ENCODE measurements around the gene ZNF536.

- TF ChIP-seq CTCF (IDR thresholded peaks at IDR 0.05) (no peak), EZH2 (IDR thresholded peaks at IDR 0.05; ENCODE audit: borderline replicate concordance, insufficient read depth, low read depth, low read length, poor library complexity, severe bottlenecking) (no peak)
These were observed 7.1 kb upstream of the ZNF536 start for GRCh38 chr19:30364866-30365800.

Data from B cell (primary cell).